B cell (primary cell): ENCODE data around the gene SLC52A3. TPM values are rescaled to one million over a fixed set of nuclear protein-coding genes. Genes with fewer than 3 reads are reported as not detected.

Source experiments
- ATAC-seq: fragments of 200-7000 bp; cut with Tn5 transposase; one replicate; pipeline ENCODE4 v1.10.0; 2021; ENCODE audit warnings: low read depth, mild to moderate bottlenecking, moderate number of reproducible peaks, moderate library complexity
- CTCF ChIA-PET: fragments of 350-600 bp; sonication (Branson Sonifier 250); formaldehyde crosslinking; loops from one replicate; lab custom pipeline; 2021; ENCODE audit warnings: antibody characterized with exemption, inconsistent platforms; lab: Charles Lee
- POLR2A ChIA-PET: fragments of 350-600 bp; sonication (Branson Sonifier 250); formaldehyde crosslinking; loops from one replicate; lab custom pipeline; 2021; ENCODE audit warnings: antibody characterized with exemption; lab: Charles Lee
- DNase-seq: peaks from one replicate; pipeline ENCODE4 v3.0.0; 2013
- H2AFZ ChIP-seq: 2 replicates; pipeline ENCODE4 v1.6.1; 2012; ENCODE audit warnings: mild to moderate bottlenecking, low read depth, low read length; ENCODE audit not compliant: insufficient read depth, poor library complexity, severe bottlenecking
- H3K27ac ChIP-seq, 2 donors: 1 replicate in 1 of 2; 2 replicates in 1 of 2; pipeline ENCODE4 v1.5.1; 2012 to 2013; ENCODE audit warnings: low read length in 2 of 2, mild to moderate bottlenecking in 2 of 2, moderate library complexity in 1 of 2
- H3K27me3 ChIP-seq, 4 experiments: fragments of 200-600 bp in 1 of 4; sonication (generic) in 1 of 4; replicated peaks in 1 of 4; 1 replicate in 2 of 4; 2 replicates in 2 of 4; pipeline versions ENCODE4 v1.6.1 to v1.7.0; 2013 to 2016; ENCODE audit warnings: low read length in 3 of 4, mild to moderate bottlenecking in 2 of 4, mixed read lengths in 1 of 4, moderate library complexity in 1 of 4; ENCODE audit not compliant: insufficient read depth in 4 of 4, control insufficient read depth in 3 of 4; ENCODE audit errors: control extremely low read depth in 1 of 4
- H3K36me3 ChIP-seq, 2 experiments: replicated peaks in 1 of 2; 1 replicate in 1 of 2; 2 replicates in 1 of 2; pipeline versions ENCODE4 v1.6.1 to v1.7.1; 2013; ENCODE audit warnings: low read length in 1 of 2; ENCODE audit not compliant: insufficient read depth in 2 of 2, control insufficient read depth in 1 of 2; ENCODE audit errors: control extremely low read depth in 1 of 2, extremely low read depth in 1 of 2
- H3K4me1 ChIP-seq, 2 donors: fragments of 200-600 bp in 1 of 2; sonication (generic) in 1 of 2; 1 replicate in 1 of 2; 2 replicates in 1 of 2; pipeline versions ENCODE4 v1.5.1 to v1.6.1; 2013 to 2017; ENCODE audit warnings: low read length in 2 of 2; ENCODE audit not compliant: control insufficient read depth in 2 of 2, insufficient read depth in 2 of 2
- H3K4me2 ChIP-seq: replicated peaks from 2 replicates; pipeline ENCODE3; 2012; ENCODE audit warnings: mild to moderate bottlenecking, low read depth, low read length; ENCODE audit not compliant: poor library complexity, severe bottlenecking
- H3K4me3 ChIP-seq, 5 experiments: fragments of 200-600 bp in 1 of 5; sonication (generic) in 1 of 5; 1 replicate in 3 of 5; 2 replicates in 2 of 5; pipeline versions ENCODE4 v1.5.1 to v1.7.0; 2011 to 2016; ENCODE audit warnings: low read length in 4 of 5, mild to moderate bottlenecking in 4 of 5, low read depth in 2 of 5, control low read depth in 1 of 5, moderate library complexity in 1 of 5; ENCODE audit not compliant: insufficient read depth in 1 of 5; ENCODE audit errors: control extremely low read depth in 1 of 5, extremely low read depth in 1 of 5
- H3K79me2 ChIP-seq: fragments of 200-600 bp; sonication (generic); one replicate; pipeline ENCODE4 v1.6.0; 2016; ENCODE audit warnings: low read length; ENCODE audit not compliant: control insufficient read depth, insufficient read depth
- H3K9ac ChIP-seq: fragments of 200-600 bp; sonication (generic); 2 replicates; pipeline ENCODE4 v1.6.1; 2017; ENCODE audit warnings: mild to moderate bottlenecking, low read length, moderate library complexity
- H3K9me3 ChIP-seq, 3 donors: one replicate each; pipeline versions ENCODE4 v1.6.1 to v1.7.1; 2013; ENCODE audit warnings: low read length in 2 of 3; ENCODE audit not compliant: control insufficient read depth in 2 of 3, insufficient read depth in 1 of 3; ENCODE audit errors: control extremely low read depth in 1 of 3
- H4K20me1 ChIP-seq: 2 replicates; pipeline ENCODE4 v1.6.0; 2012; ENCODE audit warnings: mild to moderate bottlenecking, low read length; ENCODE audit not compliant: insufficient read depth, control insufficient read depth, poor library complexity, severe bottlenecking
- H3K27ac Mint-ChIP-seq: one replicate; pipeline ENCODE4 v1.8.0; 2021; ENCODE audit warnings: mixed read lengths
- H3K27me3 Mint-ChIP-seq: one replicate; pipeline ENCODE4 v1.8.0; 2021; ENCODE audit warnings: mixed read lengths
- H3K4me1 Mint-ChIP-seq: one replicate; pipeline ENCODE4 v1.8.0; 2021; ENCODE audit warnings: mixed read lengths
- H3K4me3 Mint-ChIP-seq: one replicate; pipeline ENCODE4 v1.8.0; 2021; ENCODE audit warnings: mixed read lengths
- H3K9me3 Mint-ChIP-seq: one replicate; pipeline ENCODE4 v1.8.0; 2022; ENCODE audit warnings: mixed read lengths; ENCODE audit not compliant: insufficient read depth
- CTCF ChIP-seq: fragments of 200-600 bp; IDR thresholded peaks from one replicate; pipeline ENCODE4 v1.8.0; 2022; ENCODE audit warnings: antibody characterized with exemption, mild to moderate bottlenecking
- EZH2 ChIP-seq: IDR thresholded peaks from 2 replicates; pipeline ENCODE4 v1.6.1; 2012; ENCODE audit warnings: borderline replicate concordance, low read depth, mild to moderate bottlenecking, moderate library complexity, low read length; ENCODE audit not compliant: insufficient read depth, poor library complexity, severe bottlenecking
- WGBS: methylation state at CpG from one replicate; pipeline ENCODE4 v1.1.5; 2013; ENCODE audit warnings: missing lambda C conversion rate; ENCODE audit not compliant: insufficient coverage; 5-methylcytosine and 5-hydroxymethylcytosine counted together
- intact Hi-C: fragments of 100-400 bp; cut with micrococcal nuclease; formaldehyde crosslinking; loops from one replicate; pipeline ENCODE4 v1.10.0; 2022
- polyA plus RNA-seq: library from polyadenylated mRNA; depleted of rRNA; stranded (reverse); fragments of >200 nt; gene quantifications from 2 replicates; pipeline ENCODE4 v1.2.3, GENCODE V29; 2012
- total RNA-seq, 2 donors: library from RNA; stranded (reverse); fragments of 120-200 nt in 1 of 2; gene quantifications; 1 replicate in 1 of 2; 2 replicates in 1 of 2; pipeline versions ENCODE4 v1.2.3 to v1.2.4, GENCODE V29; 2013 to 2022

The SLC52A3 gene
- total and polyA plus RNA-seq, 2 donors (not counting 1 experiment from before 2014, with no cell fraction given), result not detected

DNA sequence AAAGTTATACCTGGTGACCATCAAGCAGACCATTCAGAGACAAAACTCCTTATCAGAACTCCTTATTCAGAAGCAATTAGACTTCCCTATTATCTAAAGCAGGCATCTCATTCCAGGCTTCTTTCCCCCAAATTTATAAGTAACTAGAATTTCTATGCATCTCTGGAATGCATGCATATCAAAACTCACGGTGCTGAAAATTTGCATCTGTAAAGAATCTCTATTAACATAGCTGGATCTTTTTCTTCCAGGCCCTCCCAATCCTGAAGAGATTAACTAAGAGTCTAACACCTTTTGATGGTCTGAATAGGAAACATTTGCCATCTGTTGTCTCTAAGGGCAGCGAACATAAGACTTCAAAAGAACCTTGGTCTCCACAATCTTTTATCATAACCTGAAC, 22.8 kb upstream of the SLC52A3 start:
- Histone ChIP-seq H3K79me2 (no peaks in the 10 kb centered on the region), H2AFZ (no peak overlapping the region), H3K4me3 (no peak overlapping the region), H3K27me3 (no peaks in the 10 kb centered on the region), H3K4me1 (no peaks in the 10 kb centered on the region), H3K9ac (no peak overlapping the region), H3K36me3 (no peaks in the 10 kb centered on the region), H3K4me2 (no peak overlapping the region), H4K20me1 (no peaks in the 10 kb centered on the region), H3K27ac (no peak overlapping the region), H3K9me3 (peaks cover 0 to 12% (median 4%) of the 10 kb centered on the region in 3 donors)
- Mint-ChIP-seq H3K27ac (no peak overlapping the region), H3K9me3 (peaks cover 6% of the 10 kb centered on the region), H3K4me1 (no peaks in the 10 kb centered on the region), H3K27me3 (peaks cover 42% of the 10 kb centered on the region), H3K4me3 (no peak overlapping the region)
- POLR2A ChIA-PET, result no interaction called here
- no peak for ATAC-seq
- TF ChIP-seq EZH2, result no peak
- TF ChIP-seq CTCF, result no peak
- intact Hi-C loops, result no loop called here
- CTCF ChIA-PET, result no interaction called here
- no peak for DNase-seq
- WGBS, result 100% methylated on average over 1 of the region's 2 CpGs

- H3K36me3 ChIP-seq, result no peaks in the 10 kb centered on the region
- ChIA-PET CTCF (no interaction called here), POLR2A (no interaction called here)
- Mint-ChIP-seq H3K9me3 (peaks cover 11% of the 10 kb centered on the region), H3K4me1 (no peaks in the 10 kb centered on the region), H3K27me3 (peaks cover 39% of the 10 kb centered on the region), H3K27ac (no peak overlapping the region), H3K4me3 (no peak overlapping the region)
- H3K9ac ChIP-seq, result no peak overlapping the region
- no peak for ATAC-seq
- H3K4me2 ChIP-seq, result no peak overlapping the region
- intact Hi-C loops, result no loop called here
- no peaks in the 10 kb centered on the region for H3K27me3 ChIP-seq
- H2AFZ ChIP-seq, result no peak overlapping the region
- no peaks in the 10 kb centered on the region for H3K4me1 ChIP-seq
- no peak for DNase-seq
- no peaks in the 10 kb centered on the region for H4K20me1 ChIP-seq
- no peak for TF ChIP-seq EZH2
- no peak for TF ChIP-seq CTCF
- no peaks in the 10 kb centered on the region for H3K79me2 ChIP-seq
- no CpG with 5 or more reads among the region's 1 CpG for WGBS
- H3K27ac ChIP-seq, result no peak overlapping the region
- H3K4me3 ChIP-seq, result no peak overlapping the region
- H3K9me3 ChIP-seq, result peaks cover 1 to 20% (median 4%) of the 10 kb centered on the region in 3 donors
Observed at GRCh38 chr20:787825-788224, 19.5 kb upstream of the SLC52A3 start.
